Cardiac septum (tissue), 1 donor: ENCODE measurements around the gene BABAM2. TPM values are rescaled to one million over a fixed set of nuclear protein-coding genes. Genes with fewer than 3 reads are reported as not detected.

Experiments
- DNase-seq: peaks from one replicate; pipeline ENCODE4 v3.0.0-alpha.2; 2020; ENCODE audit warnings: low spot score
- intact Hi-C: fragments of 100-400 bp; cut with DNase I; formaldehyde crosslinking; loops from one replicate; pipeline ENCODE4 v1.14.0; 2022
- total RNA-seq: library from RNA; stranded (reverse); fragmentation: NEBNext Ultra II Directional; extraction: Animal tissue kit (Norgen Biotek cat#: 25700); gene quantifications from one replicate; pipeline ENCODE4 v1.2.1, GENCODE V29; 2021
- donor health status: DM: no; HTN: no; CAD: no.

BABAM2 gene
- total RNA-seq, 1 donor from 2014 or later = 63.4 TPM

DNA sequence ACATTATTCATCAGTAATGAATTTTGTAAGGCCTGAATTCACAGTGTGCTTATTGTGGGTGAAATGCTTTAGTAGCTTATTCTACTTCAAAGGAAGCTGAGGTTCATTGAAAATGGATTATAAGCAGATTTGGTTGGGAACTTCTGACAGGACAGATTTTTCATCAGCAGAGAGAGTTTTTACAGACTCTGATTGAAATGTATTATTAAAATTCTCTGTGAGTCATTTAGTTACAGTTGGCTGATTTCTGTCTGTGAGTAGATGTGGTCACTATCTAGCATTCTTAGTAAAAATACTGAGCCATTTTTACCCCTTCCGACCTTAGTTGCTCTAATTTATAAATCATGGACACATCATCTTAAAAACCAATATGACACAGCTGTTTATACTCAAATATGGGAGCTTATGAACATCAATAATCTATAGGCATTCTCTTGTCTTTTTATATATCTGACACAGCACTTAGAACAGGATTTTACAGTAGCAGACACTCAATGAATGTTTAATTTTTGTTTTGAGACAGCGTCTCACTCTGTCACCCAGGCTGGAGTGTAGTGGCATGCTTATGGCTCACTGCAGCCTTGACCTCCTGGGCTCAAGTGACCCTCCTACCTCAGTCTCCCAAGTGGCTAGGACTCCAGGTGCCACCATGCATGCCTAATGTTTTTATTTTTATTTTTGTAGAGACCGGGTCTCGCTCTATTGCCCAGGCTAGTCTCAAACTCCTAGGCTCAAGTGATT is 239.6 kb downstream of the BABAM2 start:
- no peak for DNase-seq
- intact Hi-C loops = no loop called here

DNA sequence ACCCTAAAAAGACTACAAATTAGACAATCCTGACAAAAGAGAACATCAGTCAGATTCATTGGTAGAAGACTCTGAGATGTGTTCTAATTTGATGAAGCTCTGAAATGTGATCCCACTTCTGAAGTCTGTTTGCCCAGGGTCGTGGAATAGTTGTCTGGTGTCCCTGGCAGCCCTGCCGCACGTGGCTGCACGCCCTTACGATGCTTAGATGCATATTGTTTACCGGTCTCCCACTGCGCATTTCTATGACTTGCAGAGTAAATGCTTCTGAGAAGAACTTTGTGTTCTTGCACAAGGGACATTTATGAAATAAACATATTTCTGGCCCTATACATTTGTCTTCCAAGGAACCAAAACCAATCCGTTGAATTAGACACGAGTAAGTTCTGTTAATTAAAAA is 243.2 kb downstream of the BABAM2 start:
- DNase-seq = no peak
- intact Hi-C loops = no loop called here

DNA sequence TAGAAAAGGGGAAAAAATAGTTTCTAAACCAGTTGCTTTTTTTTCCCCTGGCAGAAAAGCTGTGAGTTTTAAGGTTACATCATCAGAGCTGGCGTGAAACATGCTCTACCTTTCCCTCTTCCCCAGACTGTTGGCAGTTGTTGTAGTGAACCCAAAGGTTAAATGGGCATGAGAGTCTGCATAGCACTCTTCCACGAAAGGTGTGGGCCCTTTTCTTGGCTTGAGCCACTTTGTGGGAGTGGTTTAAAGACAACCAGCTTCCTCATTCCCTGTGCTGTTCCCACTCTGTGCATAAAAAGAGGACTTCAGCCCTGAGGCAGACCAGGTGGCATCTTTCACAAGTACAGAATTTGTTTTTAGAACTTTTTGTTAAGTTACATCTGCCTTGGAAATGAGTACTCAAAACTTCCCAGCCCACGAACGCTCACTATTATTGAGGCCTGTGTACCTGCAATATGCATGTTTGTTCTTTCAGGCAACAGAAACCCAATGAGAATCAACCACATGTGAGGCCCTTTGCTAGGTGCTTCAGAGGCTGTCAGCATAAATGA is 243.8 kb downstream of the BABAM2 start:
- intact Hi-C loops = no loop called here
- no peak for DNase-seq

DNA sequence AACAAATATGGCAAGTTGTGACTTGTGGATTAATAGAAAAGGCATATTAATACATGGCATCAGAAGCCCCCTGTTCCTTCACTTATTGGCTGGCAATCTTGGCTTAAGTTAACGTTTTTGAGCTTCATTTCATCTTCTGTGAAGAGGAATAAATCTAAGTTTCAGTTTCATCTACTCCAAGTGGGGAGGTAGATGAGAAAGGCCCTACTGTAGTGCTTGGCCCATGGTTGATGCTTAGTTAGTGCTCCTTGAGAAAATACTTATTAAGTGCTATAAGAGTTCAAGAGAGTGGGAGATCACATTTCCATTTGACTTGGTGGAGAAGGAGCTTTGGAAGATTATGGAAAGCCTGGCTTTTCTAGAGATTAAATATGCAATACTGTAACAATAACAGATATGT is 244.3 kb downstream of the BABAM2 start:
- intact Hi-C loops = no loop called here
- no peak for DNase-seq

DNA sequence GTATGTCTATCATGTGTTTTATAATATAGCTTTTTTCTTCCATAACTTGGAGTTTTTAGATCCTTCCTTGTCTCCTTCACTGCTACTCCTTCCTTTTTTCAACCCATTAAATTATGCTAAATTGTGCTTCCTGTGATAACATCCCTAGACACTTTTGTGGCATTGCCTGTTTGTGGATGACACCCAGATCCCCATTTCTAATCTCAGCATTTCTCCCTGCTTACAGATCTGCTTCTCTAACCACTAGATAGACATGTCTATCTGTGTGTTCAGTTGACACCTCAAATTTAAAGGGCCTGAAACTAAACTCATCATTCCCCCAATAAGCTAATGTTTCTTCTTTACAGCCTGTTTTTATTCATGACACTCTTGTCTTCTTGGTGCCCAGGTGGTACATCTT is 244.8 kb downstream of the BABAM2 start:
- no peak for DNase-seq
- intact Hi-C loops = no loop called here

DNA sequence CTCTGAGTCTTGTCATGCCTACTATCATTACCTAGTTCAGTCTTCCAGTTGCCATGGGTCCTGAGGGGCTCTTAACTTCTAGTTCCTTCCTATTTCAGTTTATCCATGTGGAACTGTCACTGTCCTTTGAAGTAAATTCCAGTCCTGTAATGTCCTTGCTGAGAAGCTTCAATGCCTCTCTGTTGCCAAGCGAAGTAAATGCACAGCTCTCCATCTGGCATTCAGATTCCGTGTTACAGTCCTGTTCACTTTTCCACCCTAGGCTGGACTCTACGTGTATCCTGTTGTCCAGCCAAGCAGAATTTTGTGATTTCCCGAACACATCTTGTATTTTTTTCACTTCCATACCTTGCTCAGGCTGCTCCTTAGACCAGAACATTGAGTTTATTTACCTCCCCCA is 245.3 kb downstream of the BABAM2 start:
- DNase-seq = no peak
- intact Hi-C loops = no loop called here

DNA sequence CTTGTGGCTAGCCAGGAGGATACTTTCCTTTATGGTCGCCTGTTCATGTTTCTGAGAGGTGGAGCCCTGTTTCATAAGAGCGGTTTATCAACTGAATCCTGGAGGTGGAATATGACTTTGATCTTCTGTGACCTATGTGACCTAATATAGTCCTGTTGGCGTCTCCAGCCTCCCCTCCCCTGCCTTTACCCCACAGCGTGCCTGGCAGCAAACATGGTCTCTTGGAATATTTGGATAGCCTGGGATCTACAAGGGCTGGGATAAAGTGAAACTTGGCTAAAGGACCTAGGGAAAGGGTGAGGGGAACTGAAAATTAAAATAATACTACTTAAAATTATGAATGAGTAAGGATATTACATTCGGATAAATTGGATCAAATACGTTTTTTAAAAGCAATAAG is 246.0 kb downstream of the BABAM2 start:
- DNase-seq = no peak
- intact Hi-C loops = no loop called here

DNA sequence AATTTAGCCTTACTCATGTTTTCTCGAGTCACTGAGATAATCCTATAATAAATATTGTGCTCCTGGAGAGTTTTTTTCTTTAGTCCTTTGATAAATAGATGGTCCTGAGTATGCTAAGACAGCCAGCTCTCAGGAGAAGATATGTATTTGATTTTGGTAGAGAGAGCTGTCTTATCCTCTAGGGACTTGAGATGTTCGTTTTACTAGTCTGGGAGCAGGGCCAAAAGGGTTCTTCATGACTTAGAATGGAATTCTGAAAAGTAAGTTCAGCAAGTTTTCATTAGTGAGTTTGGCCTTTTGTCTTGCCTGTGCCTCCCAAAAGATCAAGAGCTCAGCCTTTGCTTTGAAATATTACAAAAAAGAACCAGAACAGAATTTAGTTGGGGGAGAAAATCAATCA is 246.7 kb downstream of the BABAM2 start:
- intact Hi-C loops = no loop called here
- no peak for DNase-seq

DNA sequence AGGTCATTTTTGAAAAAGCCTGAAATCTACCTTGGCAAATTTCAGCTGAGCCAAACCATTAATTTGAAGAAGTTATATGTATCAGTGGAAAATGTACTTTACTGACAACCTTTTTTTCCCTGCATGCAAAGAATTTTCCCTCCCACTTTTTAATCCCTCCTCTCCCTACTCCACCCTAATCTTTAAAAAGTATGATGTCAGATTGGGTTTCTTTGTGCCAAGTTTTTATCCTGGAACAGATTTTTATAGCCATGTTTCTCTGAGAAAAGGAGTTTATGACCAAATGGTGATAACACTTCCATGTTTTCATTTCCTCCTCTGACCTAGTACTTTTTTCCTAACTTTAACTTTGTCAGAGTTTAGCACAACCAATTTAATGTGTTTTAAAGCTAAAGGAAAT is 251.9 kb downstream of the BABAM2 start:
- no peak for DNase-seq
- intact Hi-C loops = no loop called here

DNA sequence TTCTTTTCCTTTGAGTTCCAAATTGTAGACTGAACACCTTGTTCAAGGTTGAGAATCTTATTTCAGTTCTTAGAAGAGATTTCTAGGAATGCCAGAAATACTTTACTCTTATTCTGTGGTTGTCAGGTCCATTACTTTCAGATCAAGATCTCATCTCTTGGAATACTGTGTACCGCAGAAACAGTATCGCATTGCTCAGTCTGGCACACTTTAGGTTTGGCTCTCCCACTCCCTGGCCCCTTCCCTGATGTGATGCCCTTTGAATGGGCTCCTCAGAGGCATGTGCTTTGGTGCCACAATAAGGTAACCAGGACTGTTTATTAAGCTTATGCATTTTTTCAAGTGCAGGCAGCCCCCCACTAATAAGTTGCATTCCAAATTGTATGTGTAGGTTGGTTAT is 257.5 kb downstream of the BABAM2 start:
- DNase-seq = no peak
- intact Hi-C loops = no loop called here

DNA sequence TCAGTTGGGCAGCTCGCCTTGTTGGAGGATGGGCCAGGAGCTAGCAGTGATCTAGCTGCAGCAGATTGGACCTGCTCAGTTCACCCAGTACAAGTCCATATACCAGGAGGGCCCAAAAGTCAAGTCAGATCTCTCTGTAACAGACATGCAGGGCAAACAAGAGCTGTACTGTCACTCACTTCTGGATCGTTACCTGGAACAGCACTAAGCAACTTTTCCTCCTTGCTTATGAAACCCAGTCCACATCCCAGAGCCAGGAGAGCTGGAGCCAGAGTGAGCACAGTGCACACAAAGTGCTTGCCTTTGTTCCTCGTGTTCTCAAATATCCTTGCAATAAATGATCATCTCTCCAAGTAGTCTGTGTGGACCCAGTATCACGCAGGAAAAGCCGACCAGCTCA is 258.0 kb downstream of the BABAM2 start:
- no peak for DNase-seq
- intact Hi-C loops = no loop called here

DNA sequence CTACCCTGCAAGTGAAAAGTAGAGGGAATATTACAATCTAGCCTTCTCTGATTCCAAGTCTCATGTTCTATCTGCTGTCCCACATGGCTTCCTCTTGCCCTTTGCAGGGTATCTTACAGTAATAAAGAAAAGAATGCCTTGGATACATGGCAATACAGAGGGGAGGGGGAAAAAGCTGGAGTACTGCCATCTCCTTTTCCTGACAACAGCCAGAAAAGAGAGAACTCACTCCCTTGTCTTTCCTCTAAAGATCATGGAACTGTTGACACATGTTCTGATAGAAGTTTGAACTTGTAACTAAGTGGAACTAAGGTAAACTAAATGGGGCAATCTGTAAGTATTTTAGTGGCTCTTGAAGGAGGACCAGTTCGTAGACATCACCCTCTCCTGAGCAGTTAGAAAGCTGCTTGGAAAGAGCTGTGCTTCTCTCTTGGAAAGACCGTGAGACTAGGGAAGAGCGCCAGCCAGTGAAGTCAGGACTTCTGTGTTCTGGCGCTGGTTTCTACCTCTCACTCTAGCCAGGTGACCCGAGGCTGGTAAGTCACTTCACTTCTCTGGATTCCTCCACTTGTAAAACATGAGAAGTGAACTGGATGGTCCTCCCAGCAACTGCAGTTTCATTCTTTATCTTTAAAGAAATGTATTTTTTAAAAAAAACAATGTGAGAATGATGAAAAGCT is 259.8 kb downstream of the BABAM2 start:
- intact Hi-C loops = no loop called here

DNA sequence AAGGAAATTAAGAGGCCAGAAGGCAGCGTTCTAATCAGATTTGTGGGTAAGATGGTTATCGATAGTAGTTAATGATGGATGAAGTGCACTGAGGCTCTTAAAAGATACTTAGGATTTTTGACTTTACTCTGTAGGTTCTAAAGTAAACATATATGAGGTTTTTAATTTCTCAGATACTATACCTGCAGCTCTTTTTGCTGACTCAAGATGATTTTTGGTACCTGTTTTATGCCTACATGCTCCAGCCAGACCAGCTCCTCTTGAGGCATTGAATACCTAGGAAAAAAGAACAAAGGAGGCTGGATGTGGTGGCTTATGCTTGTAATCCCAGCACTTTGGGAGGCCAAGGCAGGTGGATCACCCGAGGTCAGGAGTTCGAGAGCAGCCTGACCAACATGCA is 260.5 kb downstream of the BABAM2 start:
- DNase-seq = no peak
- intact Hi-C loops = no loop called here

More for the DNA sequence above, 259.8 kb downstream of the BABAM2 start:
- no peak for DNase-seq

DNA sequence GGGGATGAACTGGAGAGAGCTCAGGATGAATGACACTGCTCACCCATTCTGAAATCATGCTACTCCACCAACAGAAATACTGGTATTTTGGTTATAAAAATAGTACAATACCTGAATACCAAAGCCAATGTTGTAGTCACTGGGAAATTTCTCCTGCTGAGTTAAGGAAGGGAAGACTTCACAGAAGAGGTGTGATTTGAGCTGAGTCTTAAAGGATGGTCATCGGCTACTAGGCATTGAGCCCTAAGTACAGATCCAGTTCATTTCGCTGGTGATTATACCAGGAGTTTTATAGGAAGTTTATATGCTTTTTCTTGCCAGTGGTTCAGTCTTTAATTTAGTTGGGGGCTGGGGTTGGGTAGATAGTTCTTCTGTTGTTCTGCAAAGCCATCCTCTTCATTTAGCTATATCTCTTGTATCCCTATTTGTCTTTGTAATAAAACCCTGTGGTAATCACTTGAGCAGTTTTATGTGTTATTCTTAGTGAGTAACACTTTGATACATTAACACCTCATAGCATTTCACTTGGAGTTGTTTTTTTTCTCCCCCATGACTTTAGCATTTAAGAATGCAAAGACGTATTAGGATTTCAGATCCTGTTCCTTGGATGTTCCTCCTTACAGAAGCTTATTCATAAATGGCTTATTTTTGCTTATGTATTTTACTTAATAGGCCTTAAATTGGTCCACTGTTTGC is 262.2 kb downstream of the BABAM2 start:
- intact Hi-C loops = no loop called here
- no peak for DNase-seq

DNA sequence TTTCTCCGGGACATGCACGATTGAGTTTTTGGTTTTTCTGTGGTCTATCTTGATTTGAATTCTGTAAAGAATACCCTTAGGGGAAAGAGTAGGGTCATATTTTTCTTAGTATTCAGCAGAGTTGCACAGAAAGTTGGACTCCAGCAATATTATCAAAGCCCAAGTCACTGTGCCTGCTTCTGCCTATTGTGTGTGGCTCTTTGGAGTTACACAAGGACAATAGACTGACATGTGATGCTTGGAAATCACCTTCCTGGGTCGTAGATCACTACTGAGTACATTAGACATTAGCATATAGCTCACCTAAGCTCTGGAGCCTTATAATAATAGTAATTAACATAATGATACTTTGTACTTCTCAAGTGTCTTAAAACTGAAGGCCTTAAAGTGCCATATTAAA is 263.3 kb downstream of the BABAM2 start:
- intact Hi-C loops = no loop called here
- DNase-seq = no peak

DNA sequence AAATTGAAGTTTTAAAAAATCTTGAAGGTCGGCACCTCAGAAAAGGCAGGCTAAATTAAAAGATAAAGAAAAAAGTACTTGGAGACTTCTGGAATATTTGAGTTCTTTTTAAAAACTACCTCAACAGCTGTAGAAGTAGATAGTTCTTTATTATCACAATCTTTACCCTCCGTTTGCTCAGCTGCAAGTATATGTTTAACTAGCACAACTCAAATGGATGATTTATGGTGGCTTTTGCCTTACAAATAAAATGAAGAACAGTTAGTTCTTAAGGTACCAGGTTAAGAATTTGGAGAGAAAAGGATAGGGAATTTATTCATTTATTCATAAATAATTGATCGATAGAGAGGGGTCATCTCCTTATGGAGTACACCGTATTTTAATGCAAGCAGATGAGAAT is 264.6 kb downstream of the BABAM2 start:
- intact Hi-C loops = no loop called here
- no peak for DNase-seq

DNA sequence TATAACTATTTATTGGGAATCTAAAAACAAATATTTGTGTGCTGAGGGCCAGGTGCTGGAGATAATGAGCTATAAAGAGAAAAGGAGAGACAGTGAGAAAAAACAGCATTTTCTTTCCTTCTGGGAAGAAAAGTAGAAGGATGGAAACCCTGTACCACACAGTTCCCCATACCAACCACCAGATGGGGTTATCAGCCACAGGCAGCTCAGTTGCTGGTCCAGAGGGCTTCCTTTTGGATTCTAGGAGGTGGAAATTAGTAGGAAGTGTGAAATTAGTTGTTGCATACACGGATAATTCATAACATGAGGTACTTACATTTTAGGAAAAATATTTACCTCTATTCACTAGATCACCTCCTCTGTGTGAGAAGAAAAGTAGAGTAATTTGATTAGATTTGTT is 265.1 kb downstream of the BABAM2 start:
- intact Hi-C loops = no loop called here
- DNase-seq = no peak

DNA sequence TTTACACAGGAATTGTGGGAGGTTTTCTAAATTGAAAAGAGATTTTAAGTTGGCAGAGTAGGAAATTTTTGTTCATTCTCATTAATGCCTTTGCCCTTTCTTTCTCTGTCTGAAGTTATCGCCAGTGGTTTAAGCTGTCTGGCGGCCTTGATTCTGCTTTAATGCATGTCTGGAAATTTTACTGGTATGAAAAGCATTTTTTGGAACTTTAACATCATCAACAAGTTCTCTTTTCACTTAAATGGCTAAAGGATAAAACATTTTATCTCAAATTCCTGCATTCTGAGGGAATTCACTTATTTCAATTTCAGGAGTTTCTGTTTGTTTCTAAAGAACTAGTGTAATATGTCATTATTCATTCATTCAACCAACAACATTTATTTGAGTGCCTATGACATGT is 268.3 kb downstream of the BABAM2 start:
- DNase-seq = no peak
- intact Hi-C loops = no loop called here

DNA sequence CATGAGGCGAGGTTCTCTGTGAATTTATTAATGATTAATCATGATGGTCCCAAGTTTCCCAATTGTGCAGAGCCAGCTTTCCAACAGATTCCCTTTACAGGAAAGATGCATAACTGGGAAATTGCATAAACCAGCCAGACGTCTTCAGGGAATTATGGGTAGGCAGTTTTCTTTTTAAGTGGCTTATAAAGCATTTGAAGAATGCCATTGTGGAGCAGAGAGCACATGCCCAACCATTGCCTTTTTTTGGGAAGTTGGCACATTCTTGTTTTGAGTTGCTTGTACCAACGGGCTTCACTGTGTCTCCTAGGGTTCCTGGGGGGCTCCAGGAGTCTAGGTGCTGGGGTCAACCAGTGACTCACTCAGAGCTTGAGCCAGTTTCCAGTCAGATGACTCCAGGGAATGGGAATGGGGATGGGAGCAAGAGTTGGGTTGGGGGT is 270.5 kb downstream of the BABAM2 start:
- intact Hi-C loops = loop anchor here (5.0 kb wide), 1 partner anchor 231 kb away; the partner anchor contains the start of gene FOSL2
- DNase-seq = no peak

DNA sequence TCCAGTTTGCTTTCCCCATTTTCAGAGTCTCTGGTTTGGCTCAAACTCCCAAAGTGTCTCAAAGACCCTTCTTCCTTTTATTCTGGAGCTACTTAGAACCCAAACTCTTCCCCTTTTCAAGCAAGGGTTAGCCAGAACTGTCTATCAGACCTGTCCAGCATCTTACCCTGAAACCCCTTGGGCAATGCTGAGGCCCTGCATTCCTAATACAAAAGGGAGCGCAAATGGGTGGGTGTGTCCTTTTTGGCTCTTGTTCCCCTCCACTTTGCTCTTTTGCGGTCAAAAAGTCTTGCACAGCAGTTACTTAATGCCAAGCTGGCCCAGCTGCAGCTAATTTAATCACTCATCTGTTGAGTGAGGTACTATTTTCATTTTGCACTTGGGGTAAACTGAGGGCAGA is 270.9 kb downstream of the BABAM2 start:
- DNase-seq = no peak
- intact Hi-C loops = loop anchor here (5.0 kb wide), 1 partner anchor 231 kb away; the partner anchor contains the start of gene FOSL2
